Measurements from ENCODE around the gene HLA-DMB.
"Not testable (repeated sequence)": the region's sequence is repeated elsewhere in the genome, so short reads cannot be mapped to it uniquely, and the experiment has no call there.

Gene HLA-DMB

DNA sequence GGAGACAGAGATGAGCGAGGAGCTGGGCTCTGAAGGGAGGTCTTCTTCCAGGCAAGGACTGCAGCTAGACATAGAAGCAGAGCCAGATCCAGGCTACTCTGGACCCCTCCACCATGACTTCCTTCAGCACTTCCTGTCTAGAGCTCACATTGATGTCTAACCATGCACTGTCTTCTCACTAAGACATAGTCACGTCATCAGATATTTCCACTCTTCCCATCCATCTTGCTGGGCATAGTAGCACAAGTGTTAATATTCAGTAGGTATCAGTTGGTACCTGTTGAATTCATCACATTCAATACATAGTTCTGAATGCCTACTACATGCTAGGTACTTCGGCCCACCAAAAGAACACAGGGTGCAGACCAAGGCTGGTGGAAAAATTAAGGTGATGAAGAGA, 9.2 kb upstream of the HLA-DMB start:
- DNase-seq (ENCODE audit: low spot score) = no peak

- DNase-seq (ENCODE audit: low spot score) = no peak
Measured at GRCh38 chr6:32949113-32949512, 8.3 kb upstream of the HLA-DMB start.

DNA sequence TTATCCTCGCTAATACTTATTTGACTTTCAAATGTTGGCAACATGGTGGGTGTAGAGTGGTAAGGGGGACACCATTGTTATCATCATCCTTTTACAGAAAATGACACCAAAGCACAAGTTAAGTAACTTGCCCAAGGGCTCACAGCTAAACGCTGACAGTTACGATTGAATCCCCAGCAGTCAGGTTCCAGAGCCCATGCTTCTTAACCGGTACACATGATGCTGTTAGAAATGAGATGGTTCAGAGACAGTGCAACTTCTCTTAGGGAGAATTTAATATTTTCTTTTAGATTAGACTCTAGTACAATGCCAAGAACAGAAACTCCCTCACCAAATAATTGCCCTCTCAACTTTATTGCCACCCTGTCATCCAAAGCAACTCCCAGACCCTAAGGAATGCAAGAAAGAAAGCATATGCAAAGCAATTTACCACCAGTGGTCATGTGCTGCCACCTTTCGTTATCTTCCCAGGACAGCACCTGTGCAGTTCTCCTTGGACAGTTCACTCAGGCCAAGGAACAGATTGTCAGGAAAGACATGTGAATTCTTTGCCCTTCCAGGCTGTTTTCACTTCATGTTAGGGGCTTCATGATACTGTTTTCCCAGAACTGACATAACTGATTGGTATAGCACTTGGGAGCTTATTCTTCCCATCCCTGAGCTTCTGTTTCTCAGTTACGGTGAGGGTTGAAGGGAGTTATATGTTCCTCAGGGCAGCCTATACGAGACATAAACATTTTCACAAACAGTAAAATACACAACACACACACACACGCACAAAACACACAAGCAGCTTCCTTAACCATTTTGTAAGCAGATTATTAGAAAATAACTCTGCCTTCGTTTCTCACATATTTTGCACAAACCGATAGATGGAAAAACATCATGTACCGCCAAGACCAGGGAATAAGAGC, 7.0 kb upstream of the HLA-DMB start:
- no peak for DNase-seq (ENCODE audit: low spot score)

- DNase-seq (ENCODE audit: low spot score) = no peak
Measured at GRCh38 chr6:32946893-32947292, 6.1 kb upstream of the HLA-DMB start.

DNA sequence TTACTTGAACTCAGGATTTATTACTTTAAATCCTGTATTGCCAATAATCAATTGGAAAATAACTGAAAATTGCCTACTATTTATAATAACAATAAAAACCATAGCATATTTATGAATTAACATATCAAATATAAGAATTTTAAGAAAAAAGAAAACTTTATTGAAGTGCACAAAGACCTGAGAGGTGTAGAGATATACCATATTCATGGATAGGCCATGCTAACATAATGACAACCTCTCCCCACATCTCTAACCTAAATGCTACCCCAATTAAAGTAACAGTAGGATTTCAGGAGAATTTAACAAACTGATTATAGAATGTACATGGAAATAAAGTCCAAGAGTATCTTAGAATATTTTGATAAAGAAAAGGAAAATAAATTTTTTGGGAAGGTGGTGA, 5.1 kb upstream of the HLA-DMB start:
- DNase-seq (ENCODE audit: low spot score) = no peak

DNA sequence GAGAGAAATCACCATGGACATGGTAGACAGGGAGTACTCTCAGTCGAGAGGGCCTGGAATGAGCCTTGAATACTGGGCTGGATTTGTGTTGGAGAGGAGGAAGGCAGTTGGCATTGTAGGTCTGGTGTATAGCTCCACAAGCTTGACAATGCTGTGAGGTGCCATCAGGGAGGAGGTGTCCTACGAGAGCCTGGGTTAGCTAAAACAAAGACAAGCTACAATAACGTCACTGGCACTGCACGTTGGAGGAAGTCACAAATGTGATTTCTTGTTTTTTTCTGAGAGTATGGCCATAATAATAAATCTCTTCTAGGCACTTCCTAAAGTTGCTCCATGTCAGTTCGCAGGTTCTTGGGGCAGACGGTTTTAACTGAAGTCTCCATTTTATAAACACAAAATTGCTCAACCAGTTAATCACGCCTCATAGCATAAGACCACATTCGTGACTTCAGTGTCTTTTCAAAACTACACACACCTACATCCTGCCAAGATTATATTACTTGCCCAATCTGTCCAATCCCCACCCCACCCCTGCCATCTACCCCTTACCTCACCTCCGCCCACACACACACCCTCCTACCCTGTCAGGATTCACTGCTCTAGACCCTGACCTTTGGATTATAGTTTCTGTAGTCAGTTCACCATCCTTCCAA, 4.4 kb upstream of the HLA-DMB start:
- no peak for DNase-seq (ENCODE audit: low spot score)

DNA sequence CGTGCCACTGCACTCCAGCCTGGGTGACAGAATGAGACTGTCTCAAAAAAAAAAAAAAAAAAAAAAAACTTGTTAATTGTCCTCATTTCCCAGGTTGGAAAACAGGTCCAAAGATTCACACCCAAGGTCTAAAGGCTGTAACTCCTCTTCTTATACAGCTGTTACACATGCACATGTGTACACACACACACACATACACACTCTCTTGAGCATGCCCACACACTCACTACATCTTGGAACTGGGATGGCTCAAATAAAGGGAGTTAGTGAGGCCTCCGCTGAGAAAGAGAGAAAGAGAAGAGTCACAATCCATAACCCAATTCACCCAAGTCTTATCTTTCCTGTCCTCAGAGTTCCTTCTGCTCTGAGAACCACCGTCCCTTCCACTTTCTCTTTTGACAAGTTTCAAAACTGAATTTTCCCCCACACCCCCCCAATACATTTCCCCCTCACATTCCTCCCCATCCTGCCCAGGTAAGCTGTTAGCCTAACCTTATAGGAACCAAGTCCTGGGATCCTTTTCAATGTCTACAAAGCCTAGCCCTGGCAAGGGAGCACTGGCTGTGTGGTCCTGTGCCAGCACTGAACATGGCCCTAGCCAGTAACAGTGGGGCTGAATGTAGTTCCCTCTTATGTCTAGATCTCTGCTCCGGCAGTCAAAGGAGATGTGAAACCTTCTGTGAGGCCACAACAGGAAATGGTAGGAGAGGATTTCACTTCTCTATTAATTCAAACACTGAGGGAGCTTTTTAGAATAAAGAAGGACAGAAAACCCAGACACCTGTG, 3.2 kb upstream of the HLA-DMB start:
- DNase-seq (ENCODE audit: low spot score) = no peak

GRCh38 chr6:32942555-32943123, 1.8 kb upstream of the HLA-DMB start:
- DNase-seq (ENCODE audit: low spot score) = not testable (repeated sequence)

DNA sequence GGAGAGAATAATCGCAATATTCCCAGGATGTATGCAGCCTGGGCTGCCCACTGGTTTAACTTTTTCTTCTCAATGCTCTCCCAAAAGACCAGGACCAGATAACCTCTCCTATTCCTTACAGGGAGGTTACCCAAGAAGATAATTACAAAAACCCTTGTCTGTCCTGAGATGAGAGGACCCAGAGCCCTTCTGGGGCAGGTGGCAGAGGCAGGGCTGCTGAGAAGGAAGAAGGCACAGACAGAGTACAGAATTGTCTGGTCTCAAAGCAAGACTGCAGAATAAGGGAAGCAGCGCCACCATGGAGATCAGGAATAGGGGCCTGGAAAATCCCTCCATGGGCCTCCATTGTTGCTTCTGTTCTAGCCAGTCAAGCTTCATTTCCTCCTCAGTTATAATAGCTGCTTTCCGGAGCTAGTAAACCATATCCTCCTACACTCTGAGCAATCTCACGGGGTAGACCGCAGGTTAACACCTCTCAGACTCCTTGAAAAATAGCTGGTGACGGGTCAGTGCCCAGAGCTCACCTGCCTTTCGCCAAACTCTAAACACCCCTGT, 463 bp upstream of the HLA-DMB start:
- no peak for DNase-seq (ENCODE audit: low spot score)

GRCh38 chr6:32938494-32938893, 2.3 kb downstream of the HLA-DMB start:
- DNase-seq (ENCODE audit: low spot score) = no peak

DNA sequence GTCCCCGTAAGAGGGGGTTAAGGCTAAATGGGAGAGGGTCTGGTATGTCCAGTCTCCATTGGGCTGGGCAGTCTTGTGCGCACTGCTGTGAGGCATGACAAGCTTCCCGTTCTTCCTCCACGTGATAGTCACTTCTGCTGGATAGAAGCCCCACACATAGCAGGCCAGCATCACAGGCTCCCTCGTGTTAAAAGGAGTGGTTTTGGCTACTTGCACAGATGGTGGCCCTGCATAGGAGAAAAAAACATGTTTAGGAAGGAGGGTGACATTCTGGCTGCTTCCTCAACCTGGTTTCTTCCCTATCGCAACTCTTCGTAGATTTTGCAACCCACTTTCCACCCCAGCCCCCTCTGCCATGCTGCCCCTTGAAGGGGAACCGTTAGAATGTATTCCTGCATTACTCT, 3.6 kb downstream of the HLA-DMB start:
- no peak for DNase-seq (ENCODE audit: low spot score)

GRCh38 chr6:32936239-32937152, 4.3 kb downstream of the HLA-DMB start:
- no peak for DNase-seq (ENCODE audit: low spot score)

DNA sequence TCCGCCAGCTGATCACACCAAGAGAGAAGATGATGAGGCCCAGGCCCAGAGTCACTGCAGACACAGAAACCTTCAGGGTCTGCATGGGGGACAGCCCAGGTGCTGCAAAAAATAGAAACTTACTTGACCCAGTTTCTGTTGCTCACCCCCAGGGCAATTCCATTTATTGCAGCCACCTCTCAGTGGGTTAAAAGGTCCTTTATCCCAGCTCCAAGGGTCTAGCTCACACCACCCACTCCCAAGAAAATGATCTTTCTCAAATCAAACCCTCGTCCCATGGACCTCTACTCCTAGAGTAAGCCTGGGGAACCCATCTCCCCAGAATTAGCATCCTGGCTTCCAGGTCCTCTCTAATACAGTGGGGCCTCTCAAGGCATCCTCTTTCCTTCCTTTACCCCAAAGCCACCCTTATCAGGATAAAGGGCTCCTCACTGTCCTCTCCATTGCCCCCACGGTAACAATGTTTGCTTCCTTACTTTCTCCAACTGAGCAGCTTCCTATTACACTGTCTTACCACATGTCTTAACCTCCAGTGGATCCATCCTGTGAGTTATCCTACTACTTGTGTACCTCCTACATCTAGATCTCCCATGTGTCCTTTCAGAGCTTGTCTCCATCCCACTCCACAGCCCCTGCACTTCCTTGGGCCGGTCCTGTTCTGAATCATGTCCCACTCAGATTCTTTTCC, 5.1 kb downstream of the HLA-DMB start:
- DNase-seq (ENCODE audit: low spot score) = no peak

GRCh38 chr6:32933661-32934085, 7.2 kb downstream of the HLA-DMB start:
- DNase-seq (ENCODE audit: low spot score) = peak; percentile 72

DNA sequence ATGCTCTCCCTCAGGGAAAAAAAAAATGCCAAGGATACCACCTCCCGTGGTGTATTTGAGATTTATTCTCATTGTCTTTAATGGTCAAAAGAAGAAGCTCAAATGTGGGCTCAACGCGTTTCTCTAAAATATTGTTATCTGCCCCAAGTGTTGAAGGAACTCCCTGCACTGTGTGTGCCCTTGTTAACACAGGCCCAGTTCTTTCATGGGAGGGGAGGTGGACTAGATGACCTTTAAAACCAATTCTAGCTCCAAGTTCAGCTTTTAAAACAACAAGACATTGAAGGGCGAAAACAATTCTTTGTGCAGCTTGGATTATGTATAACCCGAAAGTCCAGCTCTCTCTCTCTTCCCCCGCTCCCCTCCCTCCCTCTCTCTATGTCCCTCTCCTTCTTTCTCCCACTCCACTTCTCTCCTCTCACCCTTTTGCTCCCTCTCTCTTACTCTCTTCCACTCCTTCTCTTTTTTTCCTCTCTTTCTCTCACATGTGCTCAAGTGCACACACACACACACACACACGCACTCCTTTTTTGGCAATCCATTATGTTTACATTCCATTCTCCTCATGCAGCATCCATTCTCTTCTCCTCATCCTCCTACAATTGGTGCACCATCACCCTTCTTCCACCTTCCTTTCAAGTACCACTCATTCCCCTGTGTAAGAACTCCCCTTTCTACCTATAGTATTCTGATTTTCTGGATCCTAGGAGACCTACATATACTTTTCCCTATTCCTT, 8.5 kb downstream of the HLA-DMB start:
- DNase-seq (ENCODE audit: low spot score) = no peak

GRCh38 chr6:32931211-32931610, 9.6 kb downstream of the HLA-DMB start:
- no peak for DNase-seq (ENCODE audit: low spot score)

DNA sequence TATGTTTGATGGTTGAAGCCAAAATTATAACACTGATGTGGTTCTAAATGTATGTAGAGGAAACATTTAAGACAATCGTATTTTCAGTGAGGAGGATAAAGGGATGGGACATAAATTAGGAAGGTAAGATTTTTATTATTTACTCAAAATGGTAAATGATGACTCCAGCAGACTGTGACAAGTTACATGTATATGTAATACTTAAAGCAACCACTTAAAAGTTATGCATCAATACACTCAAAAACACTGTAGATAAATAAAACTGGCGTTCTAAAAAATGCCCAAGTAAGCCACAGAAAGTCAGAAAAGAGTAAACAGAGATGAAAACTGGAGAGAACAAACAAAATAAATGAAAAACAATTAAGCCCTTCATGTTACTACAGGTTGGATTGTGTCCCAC, 18.7 kb downstream of the HLA-DMB start:
- no peak for DNase-seq (ENCODE audit: low spot score)

DNA sequence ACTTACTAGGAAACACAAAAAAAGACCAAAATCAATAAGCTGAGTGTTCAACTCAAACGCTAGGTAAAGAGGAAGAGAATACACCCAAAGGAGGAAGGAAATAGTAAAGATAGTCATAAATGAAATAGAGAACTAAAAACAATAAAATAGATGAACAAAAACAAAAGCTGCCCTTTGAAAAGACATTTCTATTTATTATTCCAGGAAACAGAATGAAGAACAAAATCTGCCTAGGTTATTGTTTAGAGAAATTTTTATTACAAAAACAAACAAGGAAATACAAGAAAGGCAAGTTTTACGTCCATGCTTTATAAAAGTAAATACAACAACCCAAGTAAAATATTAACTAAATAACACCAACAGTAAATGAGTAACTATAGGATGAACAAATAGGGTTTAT, 20.1 kb downstream of the HLA-DMB start:
- no peak for DNase-seq (ENCODE audit: low spot score)

GRCh38 chr6:32912951-32913350, 27.9 kb downstream of the HLA-DMB start:
- DNase-seq (ENCODE audit: low spot score) = no peak

DNA sequence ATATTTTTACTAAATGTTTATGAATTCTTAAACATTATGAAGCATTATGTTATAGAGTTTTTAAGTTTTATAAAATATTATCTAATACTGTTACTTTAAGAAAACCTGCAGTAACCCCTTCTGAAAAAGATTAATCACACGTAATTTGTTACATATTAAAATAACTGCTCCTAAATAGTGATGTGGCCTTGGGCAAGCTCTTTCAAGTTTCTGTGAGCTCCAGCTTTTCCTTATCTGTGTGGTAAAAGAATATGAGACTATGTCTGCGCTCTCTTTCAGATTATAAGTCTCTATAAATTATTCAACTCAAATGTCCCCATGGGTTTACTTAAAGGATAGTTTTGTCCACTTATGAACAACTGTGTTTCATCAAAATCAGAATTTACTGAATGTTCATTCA, 31.9 kb downstream of the HLA-DMB start:
- no peak for DNase-seq (ENCODE audit: low spot score)
